H1 (cell line): ENCODE measurements around the gene CPNE4. TPM values are rescaled to one million over a fixed set of nuclear protein-coding genes. Genes with fewer than 3 reads are reported as not detected.

ENCODE experiments used
- CTCF ChIA-PET: fragments of 300-600 bp; sonication (Branson Sonifier 250); formaldehyde crosslinking; loops from one replicate; lab custom pipeline; 2021; ENCODE audit not compliant: partially characterized antibody; lab: Charles Lee
- POLR2A ChIA-PET: fragments of 300-600 bp; sonication (Branson Sonifier 250); formaldehyde crosslinking; loops from one replicate; lab custom pipeline; 2021; ENCODE audit warnings: inconsistent platforms; ENCODE audit not compliant: partially characterized antibody; lab: Charles Lee
- DNase-seq, 2 experiments: peaks; one replicate each; pipeline versions ENCODE4 v3.0.0 to v3.0.0-alpha.2; 2010 to 2022; ENCODE audit warnings: low spot score in 2 of 2, low read depth in 1 of 2, mixed read lengths in 1 of 2
- FAIRE-seq: peaks from 2 replicates; lab custom pipeline; 2011; peaks lifted over from hg19 to GRCh38; lab: Jason Lieb, UNC
- H2AFZ ChIP-seq: 2 replicates; pipeline ENCODE4 v1.8.1; 2012; ENCODE audit warnings: low read length, inconsistent platforms
- H2AK5ac ChIP-seq: 2 replicates; pipeline ENCODE4 v1.6.1; 2013; ENCODE audit warnings: low read depth, low read length
- H2BK120ac ChIP-seq: replicated peaks from 2 replicates; pipeline ENCODE3; 2013; ENCODE audit warnings: low read depth, low read length, inconsistent platforms
- H2BK12ac ChIP-seq: 2 replicates; pipeline ENCODE4 v1.6.1; 2013; ENCODE audit warnings: low read depth, low read length
- H2BK15ac ChIP-seq: 2 replicates; pipeline ENCODE4 v1.6.1; 2013; ENCODE audit warnings: low read length
- H2BK20ac ChIP-seq: 2 replicates; pipeline ENCODE4 v1.6.1; 2013; ENCODE audit warnings: low read length
- H2BK5ac ChIP-seq: 2 replicates; pipeline ENCODE4 v1.6.1; 2013; ENCODE audit warnings: low read depth, low read length
- H3K14ac ChIP-seq: 2 replicates; pipeline ENCODE4 v1.6.1; 2013; ENCODE audit warnings: inconsistent platforms; ENCODE audit not compliant: insufficient read length
- H3K18ac ChIP-seq: 2 replicates; pipeline ENCODE4 v1.6.1; 2013; ENCODE audit warnings: low read length; ENCODE audit errors: extremely low read depth
- H3K23ac ChIP-seq: 2 replicates; pipeline ENCODE4 v1.6.1; 2013; ENCODE audit warnings: inconsistent platforms; ENCODE audit not compliant: insufficient read length
- H3K23me2 ChIP-seq: 2 replicates; pipeline ENCODE4 v1.6.1; 2013; ENCODE audit warnings: low read depth, low read length
- H3K27ac ChIP-seq: 2 replicates; pipeline ENCODE4 v1.6.1; 2011; ENCODE audit warnings: low read depth, low read length, inconsistent platforms
- H3K27me3 ChIP-seq, 4 experiments: replicated peaks in 1 of 4; 1 replicate in 1 of 4; 2 replicates in 3 of 4; pipeline versions ENCODE4 v1.6.1 to v1.8.1; 2011 to 2013; ENCODE audit warnings: low read length in 3 of 4, mild to moderate bottlenecking in 3 of 4, inconsistent platforms in 2 of 4, mixed read lengths in 2 of 4, moderate library complexity in 1 of 4; ENCODE audit not compliant: control insufficient read depth in 3 of 4, insufficient read depth in 3 of 4; ENCODE audit errors: extremely low read depth in 1 of 4
- H3K36me3 ChIP-seq, 4 experiments: 2 replicates each; pipeline versions ENCODE4 v1.6.1 to v1.8.1; 2011 to 2013; ENCODE audit warnings: mild to moderate bottlenecking in 4 of 4, low read length in 3 of 4, moderate library complexity in 2 of 4, control low read depth in 1 of 4, inconsistent platforms in 1 of 4; ENCODE audit not compliant: insufficient read depth in 4 of 4, control insufficient read depth in 2 of 4
- H3K4ac ChIP-seq: replicated peaks from 2 replicates; pipeline ENCODE3; 2013; ENCODE audit warnings: low read length, low read depth, mixed read lengths, inconsistent platforms; ENCODE audit not compliant: insufficient read length
- H3K4me1 ChIP-seq, 4 experiments: replicated peaks in 1 of 4; 1 replicate in 1 of 4; 2 replicates in 3 of 4; pipeline versions ENCODE4 v1.6.1 to v1.8.1; 2011 to 2013; ENCODE audit warnings: low read length in 3 of 4, inconsistent platforms in 2 of 4, mixed read lengths in 1 of 4; ENCODE audit not compliant: insufficient read depth in 4 of 4, control insufficient read depth in 3 of 4
- H3K4me2 ChIP-seq, 2 experiments: 2 replicates each; pipeline versions ENCODE4 v1.6.1 to v1.8.1; 2011 to 2013; ENCODE audit warnings: low read depth in 2 of 2, low read length in 2 of 2, control low read depth in 1 of 2, inconsistent platforms in 1 of 2, mild to moderate bottlenecking in 1 of 2; ENCODE audit not compliant: insufficient read depth in 1 of 2
- H3K4me3 ChIP-seq, 4 experiments: fragments of 200-600, 300-600 bp in 1 of 4; sonication (generic), shearing (Covaris generic), sonication (Bioruptor Twin) in 1 of 4; 2 replicates each; pipeline versions ENCODE4 v1.5.1 to v1.8.1; 2011 to 2016; ENCODE audit warnings: low read length in 4 of 4, low read depth in 3 of 4, control low read depth in 2 of 4, inconsistent platforms in 2 of 4, mild to moderate bottlenecking in 2 of 4, mixed read lengths in 1 of 4, moderate library complexity in 1 of 4; ENCODE audit not compliant: insufficient read depth in 2 of 4; ENCODE audit errors: extremely low read depth in 1 of 4
- H3K56ac ChIP-seq: replicated peaks from 2 replicates; pipeline ENCODE3; 2013; ENCODE audit warnings: low read depth, mild to moderate bottlenecking, mixed read lengths, low read length, inconsistent platforms; ENCODE audit not compliant: insufficient read length
- H3K79me1 ChIP-seq: 2 replicates; pipeline ENCODE4 v1.6.1; 2013; ENCODE audit warnings: low read depth, low read length, control low read depth
- H3K79me2 ChIP-seq, 2 experiments: 2 replicates each; pipeline versions ENCODE4 v1.6.1 to v1.8.1; 2012 to 2013; ENCODE audit warnings: low read length in 2 of 2, mild to moderate bottlenecking in 2 of 2, inconsistent platforms in 1 of 2; ENCODE audit not compliant: insufficient read depth in 2 of 2, control insufficient read depth in 1 of 2
- H3K9ac ChIP-seq, 4 experiments: replicated peaks in 1 of 4; 1 replicate in 1 of 4; 2 replicates in 3 of 4; pipeline versions ENCODE4 v1.6.1 to v1.8.1; 2011 to 2013; ENCODE audit warnings: low read depth in 3 of 4, low read length in 3 of 4, control low read depth in 2 of 4, mild to moderate bottlenecking in 2 of 4, moderate library complexity in 2 of 4, inconsistent platforms in 1 of 4; ENCODE audit errors: extremely low read depth in 1 of 4
- H3K9me3 ChIP-seq, 2 experiments: 2 replicates each; pipeline versions ENCODE4 v1.6.1 to v1.8.1; 2012 to 2013; ENCODE audit warnings: mild to moderate bottlenecking in 2 of 2, moderate library complexity in 2 of 2, control low read depth in 1 of 2, inconsistent platforms in 1 of 2, low read depth in 1 of 2, low read length in 1 of 2, mixed read lengths in 1 of 2; ENCODE audit not compliant: insufficient read depth in 2 of 2
- H4K20me1 ChIP-seq, 2 experiments: replicated peaks in 1 of 2; 2 replicates each; pipeline versions ENCODE3 to v1.8.1; 2011 to 2013; ENCODE audit warnings: inconsistent platforms in 2 of 2, low read length in 2 of 2, mild to moderate bottlenecking in 1 of 2; ENCODE audit not compliant: insufficient read depth in 2 of 2, control insufficient read depth in 1 of 2
- H4K5ac ChIP-seq: 2 replicates; pipeline ENCODE4 v1.6.1; 2013; ENCODE audit warnings: low read length, low read depth, mixed read lengths, inconsistent platforms; ENCODE audit not compliant: insufficient read length
- H4K8ac ChIP-seq: 2 replicates; pipeline ENCODE4 v1.8.0; 2013; ENCODE audit warnings: mild to moderate bottlenecking, moderate library complexity, low read length, inconsistent platforms; ENCODE audit not compliant: insufficient read depth; ENCODE audit errors: extremely low read depth
- H4K91ac ChIP-seq: replicated peaks from 2 replicates; pipeline ENCODE3; 2013; ENCODE audit warnings: low read length, mixed read lengths, inconsistent platforms; ENCODE audit not compliant: insufficient read length
- ASH2L ChIP-seq: fragments of 200-600, 300-600 bp; sonication (generic); IDR thresholded peaks from one replicate; pipeline ENCODE4 v1.7.1; 2017; ENCODE audit warnings: low read length
- BACH1 ChIP-seq: IDR thresholded peaks from 2 replicates; pipeline ENCODE4 v1.6.1; 2012; ENCODE audit warnings: low read length, improper control_type of control experiment
- CREB1 ChIP-seq: IDR thresholded peaks from 2 replicates; pipeline ENCODE4 v1.6.1; 2012; ENCODE audit warnings: inconsistent platforms
- HDAC2 ChIP-seq, 2 experiments: fragments of 300-600 bp in 1 of 2; sonication (generic) in 1 of 2; IDR thresholded peaks; 2 replicates each; pipeline ENCODE4 v1.6.1; 2011 to 2012; ENCODE audit warnings: low read depth in 2 of 2, low read length in 2 of 2, mild to moderate bottlenecking in 2 of 2, moderate library complexity in 2 of 2, borderline replicate concordance in 1 of 2, inconsistent platforms in 1 of 2
- RNF2 ChIP-seq: fragments of 200-900, 300-1000 bp; sonication (generic); IDR thresholded peaks from 2 replicates; pipeline ENCODE4 v1.7.1; 2016; ENCODE audit warnings: borderline replicate concordance, low read depth, mild to moderate bottlenecking, antibody characterized with exemption, low read length; ENCODE audit not compliant: poor library complexity, severe bottlenecking; ENCODE audit errors: missing control alignments
- SP1 ChIP-seq: IDR thresholded peaks from 2 replicates; pipeline ENCODE4 v1.6.1; 2011; ENCODE audit warnings: low read depth, low read length
- TAF1 ChIP-seq: IDR thresholded peaks from 2 replicates; pipeline ENCODE4 v1.6.1; 2011; ENCODE audit warnings: mild to moderate bottlenecking, low read depth, low read length
- TBP ChIP-seq: IDR thresholded peaks from 2 replicates; pipeline ENCODE4 v1.6.1; 2011; ENCODE audit warnings: low read depth, low read length, improper control_type of control experiment
- ZNF274 ChIP-seq: IDR thresholded peaks from 2 replicates; pipeline ENCODE4 v1.7.0; 2012; ENCODE audit warnings: low read length, borderline replicate concordance; ENCODE audit errors: extremely low read depth
- WGBS, 2 experiments: shearing (Covaris generic) in 1 of 2; methylation state at CpG; one replicate each; pipeline versions ENCODE4 v1.1.6 to v1.1.7; 2013 to 2015; ENCODE audit warnings: low lambda C conversion rate in 2 of 2, mixed read lengths in 2 of 2, inconsistent platforms in 1 of 2, low coverage in 1 of 2, missing lambda C conversion rate in 1 of 2; ENCODE audit not compliant: insufficient replicate concordance in 2 of 2, insufficient coverage in 1 of 2, insufficient read length in 1 of 2; ENCODE audit errors: extremely low coverage in 1 of 2, missing lambda C conversion rate in 1 of 2; 5-methylcytosine and 5-hydroxymethylcytosine counted together
- polyA plus RNA-seq, 7 experiments: library from polyadenylated mRNA; depleted of rRNA in 3 of 7; stranded (reverse) in 5 of 7; unstranded in 2 of 7; fragments of >200 nt in 5 of 7; fragments of 200-250 nt in 2 of 7; gene quantifications; 1 replicate in 5 of 7; 2 replicates in 1 of 7; 4 replicates in 1 of 7; pipeline versions ENCODE4 v1.2.1 to v1.2.3, GENCODE V29; 2011 to 2013; ENCODE audit warnings: missing spikeins in 2 of 7, mixed read lengths in 2 of 7
- total RNA-seq: library from RNA; stranded (reverse); fragmentation: NEBNext Ultra II Directional; extraction: Animal tissue kit (Norgen Biotek cat#: 25700); gene quantifications from 2 replicates; pipeline ENCODE4 v1.2.1, GENCODE V29; 2021

CPNE4 gene
- total and polyA plus RNA-seq, 2 of the 8 experiments (the other 6 are each of a cell fraction or from before 2014, with no cell fraction given) = 0.82 to 3.8 TPM

GRCh38 chr3:131972091-131972490, 62.7 kb downstream of the CPNE4 start:
- ChIA-PET POLR2A (interaction anchor here (2.1 kb wide), 1 partner anchor 12 kb away, joined by 5 read pairs; no protein-coding TSS in a partner anchor), CTCF (interaction anchor here (0.8 to 1.2 kb wide), 6 partner anchors 9 to 80 kb away, joined by 3 to 4 read pairs (median 3); no protein-coding TSS in a partner anchor)
- Histone ChIP-seq H3K4me1 (peaks cover 0 to 7% (median 0%) of the 10 kb centered on the region in 4 experiments; a peak in 2 of 7 replicates), H4K91ac (no peak overlapping the region), H2BK20ac (no peak overlapping the region), H3K23ac (no peak overlapping the region), H3K56ac (no peak overlapping the region), H4K8ac (no peak overlapping the region), H3K14ac (no peak overlapping the region), H4K5ac (no peak overlapping the region), H2BK120ac (no peak overlapping the region), H3K27me3 (no peaks in the 10 kb centered on the region), H3K36me3 (no peaks in the 10 kb centered on the region), H2BK15ac (no peak overlapping the region), H3K9ac (no peak overlapping the region), H3K9me3 (no peaks in the 10 kb centered on the region), H3K4me3 (no peak overlapping the region), H2BK5ac (no peak overlapping the region), H3K4ac (no peak overlapping the region), H3K79me2 (no peaks in the 10 kb centered on the region), H3K27ac (no peak overlapping the region), H3K79me1 (no peaks in the 10 kb centered on the region), H3K4me2 (no peak overlapping the region), H2BK12ac (no peak overlapping the region; the same call in 1 of the 2 replicates), H2AFZ (no peak overlapping the region), H4K20me1 (no peaks in the 10 kb centered on the region), H2AK5ac (no peak overlapping the region), H3K18ac (no peak overlapping the region), H3K23me2 (no peaks in the 10 kb centered on the region)
- TF ChIP-seq TAF1 (no peak), HDAC2 (IDR thresholded peaks at IDR 0.05; ENCODE audit: borderline replicate concordance in 1 of 2, low read depth in 2 of 2, low read length in 2 of 2) (no peak), TBP (no peak), BACH1 (no peak), RNF2 (no peak), SP1 (no peak), ZNF274 (no peak), ASH2L (no peak), CREB1 (no peak)
- WGBS, 2 experiments = 90% methylated on average over 3 of the region's 3 CpGs; no CpG with 5 or more reads in 1 of the 2 experiments
- DNase-seq (no peak), FAIRE-seq (no peak)
